Measurements from ENCODE around the gene POLR2E.

The POLR2E gene

DNA sequence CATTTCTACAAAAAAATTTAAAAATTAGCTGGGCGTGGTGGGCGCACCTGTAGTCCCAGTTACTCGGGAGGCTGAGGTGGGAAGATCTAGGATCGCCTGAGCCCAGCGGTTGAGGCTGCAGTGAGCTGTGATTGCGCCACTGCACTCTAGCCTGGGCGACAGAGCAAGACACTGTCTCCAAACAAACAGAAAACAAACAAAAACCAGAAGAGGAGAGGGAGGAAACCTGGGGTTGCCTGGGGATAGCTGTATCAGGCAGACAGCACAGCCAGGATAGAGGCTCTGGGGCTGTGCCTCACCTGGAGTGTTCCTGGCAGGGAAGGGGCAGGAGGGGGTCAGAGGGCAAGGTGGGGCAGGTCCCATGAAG lies 2.6 kb upstream of the POLR2E start:
- Histone ChIP-seq H3K36me3 (replicated peaks) (peaks cover 8% of the 10 kb centered on the region), H3K4me3 (ENCODE audit: low read depth, low read length) (no peak overlapping the region), H3K27me3 (replicated peaks) (no peaks in the 10 kb centered on the region), H3K27ac (no peak overlapping the region)
- no peak for DNase-seq
- in situ Hi-C loops (cut with HindIII; ENCODE audit: low pct_ligation_motif_present, low sequenced_read_pairs): no loop called here
- TF ChIP-seq CTCF (IDR thresholded peaks at IDR 0.05; ENCODE audit: low read depth, low read length, missing control alignments): no peak

DNA sequence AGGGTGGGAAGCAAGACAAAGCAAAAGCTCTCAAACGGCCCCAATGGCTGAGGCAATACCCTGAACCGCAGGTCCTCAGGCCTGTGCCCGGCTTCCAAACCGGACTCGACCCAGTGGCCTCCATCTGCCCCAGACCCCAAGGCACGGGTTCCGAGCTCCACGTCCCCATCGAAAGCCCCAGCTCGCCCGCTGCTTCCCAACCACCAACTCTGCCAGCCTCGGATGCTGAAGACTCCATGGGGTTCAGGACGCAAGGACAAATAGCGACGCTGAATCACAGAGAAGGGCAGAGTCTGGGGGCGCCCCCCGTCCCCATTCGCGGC lies 559 bp downstream of the POLR2E start:
- H3K27me3 ChIP-seq (replicated peaks): no peaks in the 10 kb centered on the region
- H3K36me3 ChIP-seq (replicated peaks): peaks cover 25% of the 10 kb centered on the region
- in situ Hi-C loops (cut with HindIII; ENCODE audit: low pct_ligation_motif_present, low sequenced_read_pairs): no loop called here
- H3K4me3 ChIP-seq (ENCODE audit: low read depth, low read length): peak overlapping the region; percentile 87
- TF ChIP-seq CTCF (IDR thresholded peaks at IDR 0.05; ENCODE audit: low read depth, low read length, missing control alignments): no peak
- no peak for DNase-seq
- peak overlapping the region; percentile 43 for H3K27ac ChIP-seq

DNA sequence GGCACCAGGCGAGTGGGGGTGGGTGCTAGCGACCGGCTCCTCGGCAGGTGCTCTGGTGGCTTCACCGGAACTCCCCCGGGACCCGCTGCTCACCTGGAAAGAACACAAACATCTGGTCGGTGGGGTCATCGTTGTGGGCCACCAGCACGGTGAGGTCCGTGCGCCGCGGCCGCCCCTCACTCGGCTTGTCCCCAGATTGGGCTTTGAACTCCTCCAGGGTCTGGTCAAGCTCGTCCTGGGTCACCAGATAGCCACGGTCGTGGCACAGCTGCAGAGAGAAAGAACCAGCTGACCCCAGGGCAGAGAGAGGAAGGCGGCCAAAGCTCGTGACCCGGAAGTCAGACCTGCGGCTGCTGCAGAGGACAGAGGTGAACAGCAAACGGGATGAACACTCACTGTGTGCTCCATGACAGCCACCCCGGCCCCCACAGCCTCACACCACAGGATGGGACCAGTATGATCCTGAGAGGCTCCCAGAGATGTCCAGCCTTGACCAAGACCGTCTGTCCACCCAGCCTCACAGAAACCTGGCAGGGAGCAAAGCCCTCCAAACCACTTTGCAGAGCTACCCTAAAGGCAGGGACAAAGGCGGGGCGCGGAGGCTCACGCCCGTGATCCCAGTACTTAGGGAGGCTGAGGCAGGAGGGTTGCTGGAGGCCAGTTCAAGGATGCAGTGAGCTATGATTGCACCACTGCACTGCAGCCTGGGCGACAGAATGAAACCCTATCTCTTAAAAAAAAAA lies 1.2 kb downstream of the POLR2E start:
- Histone ChIP-seq H3K27me3 (replicated peaks) (no peaks in the 10 kb centered on the region), H3K4me3 (ENCODE audit: low read depth, low read length) (peak overlapping the region; percentile 87), H3K27ac (no peak overlapping the region), H3K36me3 (replicated peaks) (peaks cover 30% of the 10 kb centered on the region)
- no peak for DNase-seq
- TF ChIP-seq CTCF (IDR thresholded peaks at IDR 0.05; ENCODE audit: low read depth, low read length, missing control alignments): no peak
- in situ Hi-C loops (cut with HindIII; ENCODE audit: low pct_ligation_motif_present, low sequenced_read_pairs): no loop called here

DNA sequence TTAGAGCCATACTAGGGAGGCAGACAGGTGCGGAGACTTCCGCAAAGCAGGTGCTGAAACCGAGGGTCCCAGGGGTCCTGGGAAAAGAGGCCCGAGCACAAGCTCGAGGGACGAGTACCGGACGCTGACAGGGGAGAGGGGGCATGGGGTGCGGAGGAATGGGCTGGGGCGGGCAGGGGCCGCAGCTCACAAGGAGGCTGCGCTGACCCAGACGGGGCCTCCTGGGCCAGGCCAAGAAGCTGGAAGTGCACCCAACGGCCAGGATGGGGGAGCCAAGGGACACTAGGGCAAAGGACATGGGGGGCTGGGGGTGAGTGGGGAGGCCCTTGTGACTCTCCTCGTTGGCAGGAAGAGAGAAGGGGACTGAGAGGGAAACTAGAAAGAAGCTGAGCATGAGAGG lies 1.8 kb downstream of the POLR2E start:
- Histone ChIP-seq H3K27ac (no peak overlapping the region), H3K36me3 (replicated peaks) (peaks cover 37% of the 10 kb centered on the region), H3K27me3 (replicated peaks) (no peaks in the 10 kb centered on the region), H3K4me3 (ENCODE audit: low read depth, low read length) (no peak overlapping the region)
- in situ Hi-C loops (cut with HindIII; ENCODE audit: low pct_ligation_motif_present, low sequenced_read_pairs): no loop called here
- no peak for DNase-seq
- no peak for TF ChIP-seq CTCF (IDR thresholded peaks at IDR 0.05; ENCODE audit: low read depth, low read length, missing control alignments)

- no peak for TF ChIP-seq CTCF (IDR thresholded peaks at IDR 0.05; ENCODE audit: low read depth, low read length, missing control alignments)
- no peak overlapping the region for H3K27ac ChIP-seq
- DNase-seq: no peak
- peaks cover 42% of the 10 kb centered on the region for H3K36me3 ChIP-seq (replicated peaks)
- H3K4me3 ChIP-seq (ENCODE audit: low read depth, low read length): no peak overlapping the region
- in situ Hi-C loops (cut with HindIII; ENCODE audit: low pct_ligation_motif_present, low sequenced_read_pairs): no loop called here
- H3K27me3 ChIP-seq (replicated peaks): no peaks in the 10 kb centered on the region
These were observed 3.5 kb downstream of the POLR2E start for GRCh38 chr19:1091544-1092175.
